ENCODE data around the gene SMLR1. TPM values are rescaled to one million over a fixed set of nuclear protein-coding genes. Genes with fewer than 3 reads are reported as not detected.

Gene SMLR1
- total RNA-seq, 1 donor from 2014 or later = 0.79 TPM

- peaks cover 11% of the 10 kb centered on the region for H3K9me3 Mint-ChIP-seq (ENCODE audit: low read depth)
- H3K27me3 Mint-ChIP-seq = no peaks in the 10 kb centered on the region
- H3K36me3 Mint-ChIP-seq (ENCODE audit: insufficient read depth) = peaks cover 3% of the 10 kb centered on the region
- H3K4me1 Mint-ChIP-seq (ENCODE audit: low read depth) = peaks cover 28% of the 10 kb centered on the region
- peak overlapping the region; percentile 62 for H3K27ac Mint-ChIP-seq
- DNase-seq (ENCODE audit: low spot score, unreplicated experiment) = no peak
- TF ChIP-seq, protein P1, sequence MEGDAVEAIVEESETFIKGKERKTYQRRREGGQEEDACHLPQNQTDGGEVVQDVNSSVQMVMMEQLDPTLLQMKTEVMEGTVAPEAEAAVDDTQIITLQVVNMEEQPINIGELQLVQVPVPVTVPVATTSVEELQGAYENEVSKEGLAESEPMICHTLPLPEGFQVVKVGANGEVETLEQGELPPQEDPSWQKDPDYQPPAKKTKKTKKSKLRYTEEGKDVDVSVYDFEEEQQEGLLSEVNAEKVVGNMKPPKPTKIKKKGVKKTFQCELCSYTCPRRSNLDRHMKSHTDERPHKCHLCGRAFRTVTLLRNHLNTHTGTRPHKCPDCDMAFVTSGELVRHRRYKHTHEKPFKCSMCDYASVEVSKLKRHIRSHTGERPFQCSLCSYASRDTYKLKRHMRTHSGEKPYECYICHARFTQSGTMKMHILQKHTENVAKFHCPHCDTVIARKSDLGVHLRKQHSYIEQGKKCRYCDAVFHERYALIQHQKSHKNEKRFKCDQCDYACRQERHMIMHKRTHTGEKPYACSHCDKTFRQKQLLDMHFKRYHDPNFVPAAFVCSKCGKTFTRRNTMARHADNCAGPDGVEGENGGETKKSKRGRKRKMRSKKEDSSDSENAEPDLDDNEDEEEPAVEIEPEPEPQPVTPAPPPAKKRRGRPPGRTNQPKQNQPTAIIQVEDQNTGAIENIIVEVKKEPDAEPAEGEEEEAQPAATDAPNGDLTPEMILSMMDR (IDR thresholded peaks at IDR 0.05; ENCODE audit: unreplicated experiment) = no peak
- no peak overlapping the region for H3K4me3 Mint-ChIP-seq (ENCODE audit: low read depth)
Observed at GRCh38 chr6:130826442-130827246, 562 bp upstream of the SMLR1 start.

GRCh38 chr6:130829333-130829910 lies 2.2 kb downstream of the SMLR1 start:
- Mint-ChIP-seq H3K4me3 (ENCODE audit: low read depth) (no peak overlapping the region), H3K36me3 (ENCODE audit: insufficient read depth) (peaks cover 5% of the 10 kb centered on the region), H3K4me1 (ENCODE audit: low read depth) (peaks cover 28% of the 10 kb centered on the region), H3K9me3 (ENCODE audit: low read depth) (peaks cover 7% of the 10 kb centered on the region), H3K27ac (no peak overlapping the region), H3K27me3 (no peaks in the 10 kb centered on the region)
- TF ChIP-seq, protein P1 (IDR thresholded peaks at IDR 0.05; ENCODE audit: unreplicated experiment) = no peak
- DNase-seq (ENCODE audit: low spot score, unreplicated experiment) = no peak

GRCh38 chr6:130831607-130832006 lies 4.4 kb downstream of the SMLR1 start:
- no peak for DNase-seq (ENCODE audit: low spot score, unreplicated experiment)
- Mint-ChIP-seq H3K36me3 (ENCODE audit: insufficient read depth) (peaks cover 5% of the 10 kb centered on the region), H3K4me3 (ENCODE audit: low read depth) (no peak overlapping the region), H3K27ac (no peak overlapping the region), H3K9me3 (ENCODE audit: low read depth) (peaks cover 7% of the 10 kb centered on the region), H3K4me1 (ENCODE audit: low read depth) (peaks cover 15% of the 10 kb centered on the region), H3K27me3 (no peaks in the 10 kb centered on the region)
- TF ChIP-seq, protein P1 (IDR thresholded peaks at IDR 0.05; ENCODE audit: unreplicated experiment) = no peak

DNA sequence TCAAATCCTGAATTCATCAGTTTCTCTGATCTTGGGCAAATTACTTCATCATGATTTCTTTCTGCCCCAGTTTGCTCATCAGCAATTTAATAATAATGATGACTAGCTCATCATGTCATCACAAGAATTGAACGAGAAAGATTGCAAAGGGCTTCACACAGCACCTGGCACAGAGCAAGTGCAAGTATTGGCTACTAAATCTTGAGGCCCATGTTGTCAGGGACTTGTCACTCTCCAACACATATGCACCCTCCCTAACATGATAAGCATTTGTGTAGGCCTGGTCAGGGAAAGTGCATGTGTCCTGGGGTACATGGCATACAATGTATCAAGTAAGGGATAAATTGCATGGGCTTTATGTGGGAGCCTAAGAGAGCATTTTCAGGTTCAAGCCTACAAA lies 6.4 kb downstream of the SMLR1 start:
- Mint-ChIP-seq H3K27me3 (no peaks in the 10 kb centered on the region), H3K9me3 (ENCODE audit: low read depth) (peaks cover 6% of the 10 kb centered on the region), H3K4me1 (ENCODE audit: low read depth) (no peaks in the 10 kb centered on the region), H3K36me3 (ENCODE audit: insufficient read depth) (peaks cover 5% of the 10 kb centered on the region), H3K4me3 (ENCODE audit: low read depth) (no peak overlapping the region), H3K27ac (no peak overlapping the region)
- TF ChIP-seq, protein P1 (IDR thresholded peaks at IDR 0.05; ENCODE audit: unreplicated experiment) = no peak
- DNase-seq (ENCODE audit: low spot score, unreplicated experiment) = no peak

- Mint-ChIP-seq H3K36me3 (ENCODE audit: insufficient read depth) (peaks cover 3% of the 10 kb centered on the region), H3K27ac (no peak overlapping the region), H3K4me1 (ENCODE audit: low read depth) (no peaks in the 10 kb centered on the region), H3K27me3 (no peaks in the 10 kb centered on the region), H3K4me3 (ENCODE audit: low read depth) (no peak overlapping the region), H3K9me3 (ENCODE audit: low read depth) (peaks cover 3% of the 10 kb centered on the region)
- TF ChIP-seq, protein P1 (IDR thresholded peaks at IDR 0.05; ENCODE audit: unreplicated experiment) = no peak
- no peak for DNase-seq (ENCODE audit: low spot score, unreplicated experiment)
Observed at GRCh38 chr6:130834482-130835251, 7.5 kb downstream of the SMLR1 start.
